HPDE6-E6E7 (cell line): Measurements from ENCODE around the gene PDS5B.
"Not testable (repeated sequence)": the region's sequence is repeated elsewhere in the genome, so short reads cannot be mapped to it uniquely, and the experiment has no call there.

Experiments used
- DNase-seq: peaks from one replicate; pipeline ENCODE4 v3.0.0; 2011; ENCODE audit warnings: missing footprints; ENCODE audit errors: extremely low spot score

PDS5B gene

DNA sequence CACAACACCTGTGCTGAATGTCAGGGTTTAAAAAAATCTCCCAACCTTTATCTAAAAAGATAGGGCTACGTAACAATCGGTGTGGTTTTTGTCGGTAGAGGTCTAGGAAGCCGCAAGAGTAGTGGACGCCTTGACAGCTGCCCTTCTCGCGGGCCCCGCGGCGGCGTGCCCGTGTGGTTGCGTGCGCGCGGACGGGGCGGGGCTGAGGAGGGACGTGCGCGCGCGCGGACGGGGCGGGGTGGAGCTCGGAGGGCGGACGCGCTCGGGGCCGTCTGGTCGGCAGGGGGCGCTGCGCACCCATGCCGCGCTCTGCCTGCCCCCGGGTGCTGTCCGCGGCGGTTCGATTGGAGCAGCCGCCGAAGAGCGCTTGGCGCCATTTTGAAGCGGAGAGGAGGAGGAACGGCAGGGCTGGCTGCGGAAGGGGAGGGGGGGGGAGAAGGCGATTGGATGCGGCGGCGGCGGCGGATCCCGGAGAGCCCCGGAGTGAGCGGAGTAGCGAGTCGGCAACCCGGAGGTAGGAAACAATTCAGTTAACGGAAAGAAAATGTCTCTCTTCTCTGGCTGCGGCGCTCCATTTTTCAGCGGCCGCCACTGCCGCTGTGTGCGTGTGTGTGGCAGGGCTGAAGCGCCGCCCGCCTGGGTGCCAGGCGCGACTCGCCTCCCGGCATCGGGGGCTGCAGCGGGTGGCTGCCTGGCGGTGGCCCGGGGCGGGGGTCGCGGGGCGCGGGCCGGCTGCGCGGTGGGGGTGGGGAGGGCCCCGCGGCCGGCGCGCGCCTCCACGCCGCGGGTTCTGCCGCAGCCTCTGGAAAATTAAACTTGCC, at the start of gene PDS5B:
TSS of gene PDS5B (plus strand) at position 373 of the 821 bp plus-strand sequence. CDS start 62,321 bp downstream, outside the sequence.
- DNase-seq = peak; percentile 49

DNA sequence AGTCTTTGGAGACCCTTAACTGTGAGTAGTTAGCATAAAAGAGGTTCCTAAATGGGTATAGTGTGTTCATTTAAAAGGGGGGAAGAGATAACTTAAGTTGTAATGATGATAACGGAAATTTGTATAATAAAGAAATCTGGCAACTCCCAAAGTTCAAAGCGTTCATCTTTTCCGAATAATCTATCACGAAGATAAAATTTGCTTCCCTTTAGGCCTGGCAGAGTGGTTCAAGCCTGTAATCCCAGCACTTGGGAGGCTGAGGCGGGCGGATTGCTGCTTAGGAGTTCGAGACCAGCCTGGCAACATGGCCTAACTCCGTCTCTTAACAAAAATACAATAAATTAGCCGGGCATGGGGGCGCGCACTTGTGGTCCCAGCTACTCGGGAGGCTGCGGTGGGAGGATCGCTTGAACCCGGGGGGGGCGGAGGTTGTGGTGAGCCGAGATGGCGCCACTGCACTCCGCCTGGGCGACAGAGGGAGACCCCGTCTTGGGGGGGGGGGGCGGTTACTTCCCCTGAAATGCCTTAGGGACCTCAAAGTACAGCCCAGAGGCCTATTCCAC, 48.6 kb upstream of the PDS5B start:
- DNase-seq = no peak

DNA sequence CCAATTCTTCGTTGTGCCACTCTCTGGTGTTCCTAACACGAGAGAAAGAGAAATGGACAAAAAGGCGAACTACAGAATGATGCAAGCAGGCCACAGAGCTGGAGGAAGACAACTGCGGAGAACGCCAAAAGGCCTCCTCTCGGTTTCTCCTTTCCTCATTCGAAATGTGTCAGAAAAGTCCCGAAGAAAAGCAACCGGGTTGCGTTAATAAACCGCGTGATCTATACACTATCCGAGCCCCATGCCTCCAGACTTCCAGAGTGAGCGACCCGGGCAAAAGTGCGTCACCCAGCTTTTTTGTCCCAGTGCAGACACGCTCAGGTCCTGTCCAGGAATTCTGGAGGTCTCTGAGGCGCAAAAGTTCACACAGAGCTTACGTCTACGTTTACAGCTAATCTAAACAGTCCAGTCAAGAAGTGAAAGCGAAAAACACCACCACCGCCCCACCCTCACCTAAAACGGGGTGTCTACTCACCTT, 48.1 kb upstream of the PDS5B start:
- peak; percentile 4 for DNase-seq

DNA sequence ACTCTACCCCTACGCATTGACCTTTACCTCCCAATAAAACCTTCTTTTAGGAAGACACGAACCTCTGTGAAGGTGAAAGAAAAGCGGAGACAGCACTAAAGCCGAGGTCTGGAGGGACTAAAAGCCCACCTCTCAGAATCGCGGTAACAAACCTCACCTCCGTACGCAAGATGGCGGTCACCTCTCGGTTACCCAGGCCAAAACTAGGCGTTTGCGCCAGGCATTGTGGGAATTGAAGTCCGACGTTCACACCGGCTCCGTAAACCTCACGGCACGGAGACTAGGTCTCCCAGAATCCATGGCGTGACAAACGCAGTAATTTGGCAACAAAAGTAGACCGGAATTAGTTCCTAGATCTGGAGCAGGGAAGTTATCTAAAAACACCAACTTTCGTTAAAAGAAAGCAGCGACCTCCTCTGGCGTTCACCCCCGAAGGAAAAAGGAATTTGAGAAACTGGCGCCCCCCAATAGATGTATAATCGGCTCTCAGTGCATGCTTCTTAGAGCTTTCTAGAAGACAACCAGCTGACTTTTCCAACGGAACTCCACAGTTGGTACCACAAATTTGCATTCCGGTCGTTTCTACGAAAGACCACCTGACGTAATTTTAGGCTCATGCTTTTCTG, 47.5 kb upstream of the PDS5B start, which contains the start of gene N4BP2L2:
TSS of gene N4BP2L2 (minus strand) at position 175 of the 626 bp plus-strand sequence. CDS start 1,768 bp downstream, outside the sequence.
- peak; percentile 58 for DNase-seq

GRCh38 chr13:32542221-32542620, 44.0 kb upstream of the PDS5B start:
- no peak for DNase-seq

GRCh38 chr13:32545083-32545482, 41.2 kb upstream of the PDS5B start:
- no peak for DNase-seq

DNA sequence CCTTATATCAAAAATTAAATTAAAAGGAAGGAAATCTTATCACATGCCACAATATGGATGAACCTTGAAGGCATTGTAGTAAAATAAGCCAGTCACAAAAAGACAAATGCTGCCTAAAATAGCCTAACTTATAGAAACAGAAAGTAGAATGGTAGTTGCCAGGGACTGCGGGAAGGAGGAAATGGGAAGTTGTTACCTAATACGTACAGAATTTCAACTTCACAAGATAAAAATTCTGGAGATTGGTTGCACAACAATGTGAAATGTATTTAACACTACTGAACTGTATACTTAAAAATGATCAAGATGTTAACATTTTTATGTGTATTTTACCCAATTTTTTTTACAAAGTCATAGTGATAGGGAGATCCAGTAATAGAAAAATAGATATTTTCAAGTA, 37.4 kb upstream of the PDS5B start:
- no peak for DNase-seq

DNA sequence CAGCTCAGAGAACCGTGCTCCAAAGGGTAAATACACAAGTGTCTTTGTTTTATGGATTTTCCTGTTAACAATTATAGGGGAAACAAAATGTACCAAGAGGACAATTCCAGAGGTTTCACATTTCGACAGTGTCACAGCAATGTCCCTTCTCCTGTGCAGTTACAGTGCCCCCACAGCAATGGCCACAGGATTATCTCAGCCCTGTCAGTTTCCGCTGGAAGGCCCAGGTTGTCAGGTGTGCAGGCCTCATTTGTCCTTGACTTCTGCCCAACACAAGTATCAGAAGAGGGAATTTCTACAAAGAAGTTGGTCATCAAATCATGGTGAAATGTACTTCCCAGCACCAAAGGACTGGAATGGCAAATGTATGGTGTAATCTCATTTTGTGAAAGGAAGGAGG, 36.5 kb upstream of the PDS5B start:
- DNase-seq = no peak

DNA sequence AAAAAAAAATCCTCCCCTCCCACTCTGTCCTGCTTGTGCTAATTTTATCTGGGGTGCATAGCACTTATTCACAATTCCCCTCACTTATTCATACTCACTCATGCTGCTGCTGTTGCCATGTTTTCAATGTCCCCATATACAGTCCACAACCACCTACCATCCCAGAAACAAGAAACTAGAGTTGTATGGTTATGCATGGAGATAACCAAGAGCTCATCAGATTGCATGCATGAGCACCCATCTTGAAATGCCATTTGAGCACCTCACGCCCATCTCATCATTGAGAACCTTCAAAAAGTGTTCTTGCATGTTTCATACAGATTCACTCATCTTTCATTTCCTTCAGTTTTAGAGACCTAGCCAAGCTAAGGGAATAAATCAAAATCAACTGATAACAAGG, 32.5 kb upstream of the PDS5B start:
- no peak for DNase-seq

- no peak for DNase-seq
Measured at GRCh38 chr13:32555613-32556012, 30.6 kb upstream of the PDS5B start.

GRCh38 chr13:32560842-32561241, 25.4 kb upstream of the PDS5B start:
- DNase-seq = not testable (repeated sequence)

DNA sequence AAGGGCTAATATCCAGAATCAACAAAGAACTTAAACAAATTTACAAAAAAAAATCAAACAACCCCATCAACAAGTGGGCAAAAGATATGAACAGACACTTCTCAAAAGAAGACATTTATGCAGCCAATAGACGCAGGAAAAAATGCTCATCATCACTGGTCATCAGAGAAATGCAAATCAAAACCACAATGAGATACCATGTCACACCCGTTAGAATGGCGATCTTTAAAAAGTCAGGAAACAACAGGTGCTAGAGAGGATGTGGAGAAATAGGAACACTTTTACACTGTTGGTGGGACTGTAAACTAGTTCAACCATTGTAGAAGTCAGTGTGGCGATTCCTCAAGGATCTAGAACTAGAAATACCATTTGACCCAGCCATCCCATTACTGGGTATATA, 10.6 kb upstream of the PDS5B start:
- not testable (repeated sequence) for DNase-seq

DNA sequence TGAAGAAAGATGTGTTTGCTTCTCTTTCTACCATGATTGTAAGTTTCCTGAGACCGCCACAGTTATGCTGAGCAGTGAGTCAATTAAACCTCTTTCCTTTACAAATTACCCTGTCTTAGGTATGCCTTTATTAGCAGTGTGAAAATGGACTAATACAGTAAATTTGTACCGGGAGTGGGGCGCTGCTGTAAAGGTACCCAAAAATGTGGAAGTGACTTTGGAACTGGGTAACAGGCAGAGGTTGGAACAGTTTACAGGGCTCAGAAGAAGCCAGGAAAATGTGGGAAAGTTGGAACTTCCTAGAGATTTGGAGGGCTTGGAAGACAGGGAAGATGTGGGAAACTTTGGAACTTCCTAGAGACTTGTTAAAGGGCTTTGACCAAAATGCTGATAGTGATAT, 9.2 kb upstream of the PDS5B start:
- DNase-seq = no peak

DNA sequence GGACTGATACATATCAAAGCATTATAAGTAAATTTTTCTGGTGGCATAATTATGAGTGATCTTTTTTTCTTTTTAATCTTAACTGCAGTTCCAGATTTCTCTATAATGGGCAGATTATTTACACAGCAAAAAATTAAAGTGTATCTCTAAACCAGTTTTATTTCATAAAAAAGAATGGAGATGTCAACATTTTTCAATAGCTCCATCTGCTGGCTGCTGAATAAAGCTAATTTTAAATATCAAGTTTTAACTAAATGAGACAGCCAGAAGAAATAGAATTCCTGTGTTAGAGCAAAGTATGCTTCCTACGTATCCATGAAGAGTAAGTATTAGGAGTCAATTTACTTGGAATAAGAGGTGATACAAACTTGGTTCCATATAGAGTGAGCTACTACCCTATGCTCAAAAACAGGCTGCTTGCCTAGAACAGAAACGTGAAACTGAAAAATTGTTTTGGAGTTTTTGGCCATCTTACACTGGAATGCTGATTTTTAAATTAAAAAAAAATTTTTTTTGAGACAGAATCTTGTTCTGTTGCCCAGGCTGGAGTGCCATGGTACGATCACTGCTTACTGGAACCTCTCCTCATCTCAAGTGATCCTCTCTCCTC, 5.0 kb upstream of the PDS5B start:
- no peak for DNase-seq

DNA sequence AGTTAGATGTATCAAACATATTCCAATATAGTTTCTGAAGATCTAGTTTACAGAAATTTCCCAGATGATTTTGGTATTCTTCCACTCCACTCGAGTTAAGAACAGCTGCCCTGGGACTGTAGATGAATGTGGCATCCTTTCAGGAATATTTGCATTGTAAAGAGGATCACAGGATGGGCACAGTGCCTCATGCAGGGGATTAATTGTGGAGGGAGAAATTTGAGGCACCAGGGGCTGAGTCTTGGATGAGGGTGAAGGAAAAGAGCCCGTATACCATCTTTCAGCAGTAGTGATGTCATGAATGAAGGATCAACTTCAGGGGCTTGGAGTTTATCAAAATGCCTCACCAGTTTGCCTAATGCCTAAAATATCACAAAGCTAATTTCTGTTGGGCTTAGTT, 4.0 kb upstream of the PDS5B start:
- no peak for DNase-seq

DNA sequence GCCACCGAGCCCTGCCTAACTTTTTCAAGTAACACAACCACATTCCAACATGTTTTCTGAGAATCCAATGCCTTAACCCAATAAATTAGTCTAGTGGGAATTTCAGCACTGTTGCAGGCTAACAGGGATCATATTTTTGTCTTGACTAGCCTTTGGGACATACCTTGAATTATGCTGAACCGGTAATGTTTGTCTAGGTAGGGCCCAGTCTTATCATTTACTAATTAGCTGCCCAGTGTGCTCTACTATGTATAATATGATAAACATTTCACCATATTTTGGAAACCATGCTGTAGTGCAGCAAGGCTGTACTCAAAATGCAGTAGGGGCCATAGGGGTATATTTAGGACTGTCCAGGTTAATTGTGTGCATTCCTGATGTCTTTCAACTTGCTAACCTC, 3.3 kb upstream of the PDS5B start:
- DNase-seq = no peak

DNA sequence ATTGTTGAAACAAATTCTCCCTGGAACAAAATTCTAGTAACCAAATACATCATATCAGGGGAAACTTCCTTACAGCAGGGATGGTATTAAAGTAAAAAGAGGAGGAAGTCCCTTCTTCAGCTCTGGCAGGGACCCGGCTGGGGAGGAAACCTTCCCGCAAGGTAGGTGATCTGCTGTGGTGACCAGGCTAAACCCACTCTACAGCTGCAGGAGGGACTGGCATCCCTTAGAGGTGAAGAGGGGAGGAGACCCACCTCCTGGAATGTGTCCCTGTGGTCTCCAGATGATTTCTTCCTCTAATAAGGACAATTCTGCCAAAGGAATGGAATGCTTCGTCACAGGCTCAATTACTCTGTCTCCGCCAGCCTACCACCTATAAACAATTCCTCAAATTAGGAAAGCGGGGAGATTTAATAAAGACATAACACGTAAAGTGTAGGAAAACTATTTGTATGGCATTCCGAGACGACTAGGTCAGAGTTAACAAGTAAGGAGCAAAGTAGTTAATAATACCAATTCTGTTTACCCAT, 637 bp upstream of the PDS5B start:
- DNase-seq = no peak

- DNase-seq = no peak
Measured at GRCh38 chr13:32587011-32587810, 959 bp downstream of the PDS5B start.

GRCh38 chr13:32587811-32588170, 1.5 kb downstream of the PDS5B start:
- DNase-seq = no peak

- DNase-seq = no peak
Measured at GRCh38 chr13:32588736-32589135, 2.5 kb downstream of the PDS5B start.

DNA sequence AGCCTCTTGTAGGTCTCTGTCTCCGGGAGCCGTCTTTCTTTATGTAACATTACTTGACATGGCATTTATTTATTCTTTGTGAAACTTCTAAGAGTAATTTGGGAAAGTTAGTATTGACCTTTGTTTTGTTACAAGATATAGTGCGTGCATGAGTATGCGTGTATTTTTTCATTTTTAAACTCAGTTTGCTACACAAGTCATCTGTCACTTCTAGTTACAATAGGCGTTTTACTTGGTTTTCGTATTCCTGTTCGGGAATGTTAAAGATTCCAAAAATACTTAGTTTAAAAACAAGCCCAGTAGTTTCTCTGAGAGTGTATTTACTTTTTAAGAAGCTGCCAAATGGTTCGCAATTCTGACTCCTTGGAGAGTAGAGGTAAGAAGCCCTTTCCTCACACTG, 3.2 kb downstream of the PDS5B start:
- no peak for DNase-seq
